GM10248 (cell line): Measurements from ENCODE around the gene STAP2.

ENCODE experiments used
- CTCF ChIA-PET: fragments of 300-600 bp; sonication (Branson Sonifier 250); formaldehyde crosslinking; extraction: SDS; loops from one replicate; lab custom pipeline; 2021; ENCODE audit warnings: antibody characterized with exemption; lab: Yijun Ruan, JAX
- POLR2A ChIA-PET: fragments of 350-650 bp; sonication (Branson Sonifier 250); formaldehyde crosslinking; extraction: SDS; loops from one replicate; lab custom pipeline; 2020; ENCODE audit warnings: antibody characterized with exemption; lab: Yijun Ruan, JAX
- DNase-seq: peaks from one replicate; pipeline ENCODE4 v3.0.0; 2012; ENCODE audit errors: extremely low spot score
- TF ChIP-seq, protein P1 (sequence below): IDR thresholded peaks from 2 replicates; pipeline ENCODE4 v1.5.1; 2012; ENCODE audit warnings: mild to moderate bottlenecking, low read depth; ENCODE audit errors: extremely low read depth, missing control alignments, control extremely low read depth

STAP2 gene

GRCh38 chr19:4359627-4360000 lies 21.0 kb upstream of the STAP2 start:
- TF ChIP-seq, protein P1, sequence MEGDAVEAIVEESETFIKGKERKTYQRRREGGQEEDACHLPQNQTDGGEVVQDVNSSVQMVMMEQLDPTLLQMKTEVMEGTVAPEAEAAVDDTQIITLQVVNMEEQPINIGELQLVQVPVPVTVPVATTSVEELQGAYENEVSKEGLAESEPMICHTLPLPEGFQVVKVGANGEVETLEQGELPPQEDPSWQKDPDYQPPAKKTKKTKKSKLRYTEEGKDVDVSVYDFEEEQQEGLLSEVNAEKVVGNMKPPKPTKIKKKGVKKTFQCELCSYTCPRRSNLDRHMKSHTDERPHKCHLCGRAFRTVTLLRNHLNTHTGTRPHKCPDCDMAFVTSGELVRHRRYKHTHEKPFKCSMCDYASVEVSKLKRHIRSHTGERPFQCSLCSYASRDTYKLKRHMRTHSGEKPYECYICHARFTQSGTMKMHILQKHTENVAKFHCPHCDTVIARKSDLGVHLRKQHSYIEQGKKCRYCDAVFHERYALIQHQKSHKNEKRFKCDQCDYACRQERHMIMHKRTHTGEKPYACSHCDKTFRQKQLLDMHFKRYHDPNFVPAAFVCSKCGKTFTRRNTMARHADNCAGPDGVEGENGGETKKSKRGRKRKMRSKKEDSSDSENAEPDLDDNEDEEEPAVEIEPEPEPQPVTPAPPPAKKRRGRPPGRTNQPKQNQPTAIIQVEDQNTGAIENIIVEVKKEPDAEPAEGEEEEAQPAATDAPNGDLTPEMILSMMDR, result no peak
- POLR2A ChIA-PET, result no interaction called here
- CTCF ChIA-PET, result interaction anchor here (1.5 to 1.7 kb wide), 2 partner anchors 16 to 166 kb away, joined by 3 to 4 read pairs; partner anchors contain the start of gene MPND

DNA sequence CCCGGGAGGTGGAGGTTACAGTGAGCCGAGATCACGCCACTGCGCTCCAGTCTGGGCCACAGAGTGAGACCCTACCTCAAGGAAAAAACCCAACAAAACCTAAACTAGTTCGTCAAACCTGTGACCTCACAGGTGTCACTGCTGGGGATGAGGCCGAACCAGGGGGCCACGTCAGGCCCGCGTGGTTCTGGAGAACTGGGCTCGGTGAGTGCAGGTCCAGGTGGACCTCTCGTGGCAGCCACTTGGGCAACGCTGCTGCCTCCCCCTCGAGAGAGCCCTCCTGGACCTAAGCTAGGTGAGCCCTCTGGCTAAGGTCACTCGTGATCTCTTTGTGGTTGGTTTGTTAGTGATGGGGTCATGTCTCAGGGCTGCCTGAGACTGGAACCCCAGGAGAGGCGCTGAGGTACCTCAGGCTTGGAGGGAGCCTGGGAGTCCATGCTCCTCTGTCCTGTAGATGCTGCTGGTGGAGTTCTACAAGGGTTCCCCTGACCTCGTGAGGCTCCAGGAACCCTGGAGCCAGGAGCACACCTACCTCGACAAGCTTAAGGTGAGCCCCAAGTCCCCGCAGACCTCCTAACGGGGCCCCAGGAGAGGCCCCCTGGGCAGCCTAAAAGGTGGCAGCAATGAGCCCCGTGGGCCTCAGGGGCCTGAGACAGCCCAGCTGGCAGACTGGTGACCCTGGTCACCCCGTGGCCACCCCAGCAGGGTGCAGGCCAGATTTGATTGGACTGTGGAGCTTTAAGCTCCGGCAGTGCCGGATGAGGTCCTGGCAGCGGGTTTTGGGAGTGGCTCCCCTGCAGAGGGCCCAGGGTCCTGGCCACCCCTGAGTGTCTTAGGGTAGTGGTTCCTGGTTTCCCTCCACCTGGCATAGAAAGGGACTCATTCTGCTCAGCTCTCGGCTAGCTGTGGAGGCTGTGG lies 20.3 kb upstream of the STAP2 start:
- TF ChIP-seq, protein P1, result no peak
- no peak for DNase-seq
- CTCF ChIA-PET, result interaction anchor here (1.1 to 1.7 kb wide), 3 partner anchors 11 to 166 kb away, joined by 3 to 4 read pairs (median 3); partner anchors contain the start of gene MPND
- POLR2A ChIA-PET, result interaction anchor here (0.5 kb wide), 1 partner anchor 376 kb away, joined by 3 read pairs; no protein-coding TSS in a partner anchor

More at GRCh38 chr19:4359627-4360000, 21.0 kb upstream of the STAP2 start:
- DNase-seq, result no peak

DNA sequence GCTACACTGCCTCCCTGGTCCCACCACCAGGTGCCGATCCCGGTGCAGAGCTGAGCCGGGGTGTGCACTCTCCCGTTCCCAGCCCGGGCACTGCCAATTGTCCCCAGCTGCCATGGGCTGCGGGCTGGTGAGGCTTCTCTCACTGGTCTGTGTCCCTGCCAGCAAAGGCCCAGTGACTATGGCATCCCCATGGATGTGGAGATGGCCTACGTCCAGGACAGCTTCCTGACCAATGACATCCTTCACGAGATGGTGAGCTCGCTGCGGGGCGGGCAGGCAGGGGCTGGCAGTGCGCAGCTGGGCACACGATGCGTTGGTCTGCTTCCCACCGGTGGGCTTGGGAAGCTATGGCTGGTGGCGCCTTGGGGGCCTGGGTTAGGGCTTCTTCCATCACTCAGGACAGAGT lies 19.3 kb upstream of the STAP2 start:
- CTCF ChIA-PET, result interaction anchor here (1.1 to 1.7 kb wide), 4 partner anchors 12 to 167 kb away, joined by 3 to 4 read pairs (median 3); partner anchors contain the start of gene MPND
- POLR2A ChIA-PET, result no interaction called here
- no peak for DNase-seq
- TF ChIP-seq, protein P1, result no peak

DNA sequence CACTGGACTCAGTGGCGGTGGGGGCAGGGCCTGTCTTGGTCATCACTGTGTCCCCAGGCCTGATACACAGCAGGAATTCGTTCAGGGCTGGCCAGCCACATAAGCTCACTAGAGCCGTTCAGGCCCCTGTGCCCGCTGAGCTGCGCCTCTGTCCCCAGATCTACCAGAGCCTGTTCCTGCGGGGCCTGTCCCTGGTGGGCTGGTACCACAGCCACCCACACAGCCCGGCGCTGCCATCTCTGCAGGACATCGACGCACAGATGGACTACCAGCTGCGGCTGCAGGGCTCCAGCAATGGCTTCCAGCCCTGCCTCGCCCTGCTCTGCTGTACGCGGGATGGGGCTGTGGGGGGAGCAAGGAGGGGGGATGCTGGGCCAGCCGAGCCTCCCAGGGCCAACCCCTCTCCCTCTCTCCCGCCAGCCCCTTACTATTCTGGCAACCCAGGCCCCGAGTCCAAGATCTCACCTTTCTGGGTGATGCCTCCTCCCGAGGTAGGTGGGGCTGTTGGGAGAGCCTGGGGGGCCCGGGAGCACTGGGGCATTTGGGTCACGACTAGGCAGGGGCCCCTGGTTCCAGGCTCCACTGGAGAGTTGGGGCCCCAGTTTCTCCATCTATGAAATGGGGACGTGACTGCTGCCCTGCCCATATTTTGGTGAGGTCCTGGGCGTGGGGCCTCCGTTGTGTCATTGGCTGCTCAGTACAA lies 18.6 kb upstream of the STAP2 start:
- CTCF ChIA-PET, result interaction anchor here (1.1 to 1.2 kb wide), 2 partner anchors 13 to 90 kb away, joined by 3 read pairs; no protein-coding TSS in a partner anchor
- DNase-seq, result no peak
- TF ChIP-seq, protein P1, result no peak
- POLR2A ChIA-PET, result no interaction called here

DNA sequence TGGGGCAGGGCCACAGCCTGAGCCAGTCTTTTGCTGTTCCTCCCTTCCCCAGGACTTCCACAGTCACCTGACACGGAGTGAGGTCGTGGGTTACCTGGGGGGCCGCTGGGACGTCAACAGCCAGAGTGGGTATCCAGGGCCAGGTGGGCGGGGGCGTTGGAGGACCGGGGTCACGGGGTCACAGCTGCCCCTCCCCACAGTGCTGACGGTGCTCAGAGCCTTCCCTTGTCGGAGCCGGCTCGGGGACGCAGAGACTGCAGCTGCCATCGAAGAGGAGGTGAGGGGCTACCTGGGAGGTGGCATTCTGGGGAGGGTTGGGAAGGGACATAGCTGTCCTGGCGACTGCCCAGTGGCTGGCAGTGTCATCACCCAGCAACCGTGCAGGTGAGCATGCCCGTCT lies 16.3 kb upstream of the STAP2 start:
- ChIA-PET CTCF (interaction anchor here (2.0 kb wide), 1 partner anchor 88 kb away, joined by 16 read pairs; no protein-coding TSS in a partner anchor), POLR2A (interaction anchor here (0.6 kb wide), 1 partner anchor 530 kb away, joined by 3 read pairs; no protein-coding TSS in a partner anchor)
- TF ChIP-seq, protein P1, result no peak
- DNase-seq, result no peak

- DNase-seq, result no peak
- CTCF ChIA-PET, result interaction anchor here (2.0 to 3.9 kb wide), 4 partner anchors 11 to 87 kb away, joined by 16 to 85 read pairs (median 42); partner anchors contain the start of gene MPND
- TF ChIP-seq, protein P1, result no peak
- POLR2A ChIA-PET, result no interaction called here
These were observed 15.7 kb upstream of the STAP2 start for GRCh38 chr19:4354282-4354681.
